HG03558 (cell line): ENCODE results near the gene METAP2.
A peak's percentile ranks its signal among the peaks of the same experiment; 100 is the strongest.
"Not testable (repeated sequence)": the region's sequence is repeated elsewhere in the genome, so short reads cannot be mapped to it uniquely, and the experiment has no call there.

Experiments used
- ATAC-seq: cut with Tn5 transposase; IDR thresholded peaks from one replicate; pipeline ENCODE4 v1.9.1; 2021; ENCODE audit warnings: moderate number of reproducible peaks; ENCODE audit not compliant: unreplicated experiment; ENCODE audit errors: extremely low read depth

Gene METAP2

GRCh38 chr12:95473884-95474659, at the start of gene METAP2:
METAP2 (plus strand) TSS chr12:95474152; CDS start chr12:95474180, 28 bp downstream.
- peak; percentile 94 for ATAC-seq

GRCh38 chr12:95424271-95424994, 49.5 kb upstream of the METAP2 start:
- ATAC-seq: no peak

GRCh38 chr12:95429172-95429510, 44.8 kb upstream of the METAP2 start:
- ATAC-seq: no peak

- ATAC-seq: no peak
These were observed 42.8 kb upstream of the METAP2 start for GRCh38 chr12:95431120-95431519.

GRCh38 chr12:95435355-95435754, 38.6 kb upstream of the METAP2 start:
- ATAC-seq: no peak

- no peak for ATAC-seq
These were observed 36.4 kb upstream of the METAP2 start for GRCh38 chr12:95437565-95437964.

- ATAC-seq: no peak
These were observed 34.3 kb upstream of the METAP2 start for GRCh38 chr12:95439461-95440230.

GRCh38 chr12:95440401-95440800, 33.6 kb upstream of the METAP2 start:
- ATAC-seq: no peak

GRCh38 chr12:95443459-95443858, 30.5 kb upstream of the METAP2 start:
- ATAC-seq: no peak

- not testable (repeated sequence) for ATAC-seq
These were observed 28.9 kb upstream of the METAP2 start for GRCh38 chr12:95445099-95445498.

GRCh38 chr12:95445884-95446505, 28.0 kb upstream of the METAP2 start:
- no peak for ATAC-seq

- ATAC-seq: no peak
These were observed 27.4 kb upstream of the METAP2 start for GRCh38 chr12:95446506-95446900.

GRCh38 chr12:95449656-95450055, 24.3 kb upstream of the METAP2 start:
- not testable (repeated sequence) for ATAC-seq

GRCh38 chr12:95452501-95452900, 21.5 kb upstream of the METAP2 start:
- not testable (repeated sequence) for ATAC-seq

- not testable (repeated sequence) for ATAC-seq
These were observed 20.1 kb upstream of the METAP2 start for GRCh38 chr12:95453881-95454280.

GRCh38 chr12:95454780-95455215, 19.2 kb upstream of the METAP2 start:
- not testable (repeated sequence) for ATAC-seq

GRCh38 chr12:95457605-95458004, 16.3 kb upstream of the METAP2 start:
- ATAC-seq: not testable (repeated sequence)

GRCh38 chr12:95458761-95459160, 15.2 kb upstream of the METAP2 start:
- no peak for ATAC-seq

GRCh38 chr12:95459310-95459709, 14.6 kb upstream of the METAP2 start:
- no peak for ATAC-seq

GRCh38 chr12:95460105-95460504, 13.8 kb upstream of the METAP2 start:
- ATAC-seq: no peak
